GM12878 (cell line): ENCODE data around the gene OR6K6. TPM values are rescaled to one million over a fixed set of nuclear protein-coding genes. Genes with fewer than 3 reads are reported as not detected.

Experiments used
- ATAC-seq: fragments of 200-7000 bp; cut with Tn5 transposase; 3 replicates; pipeline ENCODE4 v1.9.1; 2020; ENCODE audit warnings: mild to moderate bottlenecking, moderate library complexity
- BruUV-seq: library from RNA; stranded (reverse); fragments of 400-500 nt; replicated peaks from 2 replicates; lab custom pipeline; 2021; lab: Mats Ljungman, UMichigan
- CTCF ChIA-PET: fragments of 300-600 bp; sonication (Branson Sonifier 250); formaldehyde crosslinking; extraction: SDS; loops from one replicate; lab custom pipeline; 2021; ENCODE audit warnings: inconsistent platforms; lab: Yijun Ruan, JAX
- POLR2A ChIA-PET: fragments of 350-600 bp; formaldehyde crosslinking; extraction: SDS; loops from one replicate; lab custom pipeline; 2021; ENCODE audit warnings: inconsistent platforms; lab: Charles Lee
- RAD21 ChIA-PET: fragments of 300-600 bp; sonication (Branson Sonifier 250); formaldehyde crosslinking; loops from one replicate; lab custom pipeline; 2023; ENCODE audit warnings: antibody characterized with exemption; ENCODE audit not compliant: unreplicated experiment; lab: Charles Lee
- SMC1A ChIA-PET: fragments of 300-600 bp; sonication (Branson Sonifier 250); formaldehyde crosslinking; loops from one replicate; lab custom pipeline; 2023; ENCODE audit not compliant: unreplicated experiment, uncharacterized antibody; lab: Charles Lee
- DNase-seq: peaks from one replicate; pipeline ENCODE4 v3.0.0-alpha.2; 2011; ENCODE audit warnings: low read depth, low spot score
- FAIRE-seq: peaks from 3 replicates; lab custom pipeline; 2011; peaks lifted over from hg19 to GRCh38; lab: Jason Lieb, UNC
- H2AFZ ChIP-seq: 2 replicates; pipeline ENCODE4 v1.6.0; 2011; ENCODE audit warnings: low read depth, low read length, control low read depth; ENCODE audit not compliant: control insufficient read depth
- H3K27ac ChIP-seq: 2 replicates; pipeline ENCODE4 v1.5.1; 2011; ENCODE audit warnings: control low read depth; ENCODE audit not compliant: control insufficient read depth, insufficient read depth
- H3K27me3 ChIP-seq, 2 experiments: replicated peaks in 1 of 2; 2 replicates each; pipeline versions ENCODE4 v1.6.0 to v1.6.1; 2011; ENCODE audit warnings: low read length in 1 of 2; ENCODE audit not compliant: control insufficient read depth in 2 of 2, insufficient read depth in 2 of 2
- H3K36me3 ChIP-seq, 2 experiments: 2 replicates each; pipeline ENCODE4 v1.5.1; 2011; ENCODE audit warnings: low read length in 1 of 2; ENCODE audit not compliant: control insufficient read depth in 2 of 2, insufficient read depth in 2 of 2
- H3K4me1 ChIP-seq: 2 replicates; pipeline ENCODE4 v1.6.1; 2011; ENCODE audit warnings: mild to moderate bottlenecking, low read length, moderate library complexity, mixed read lengths; ENCODE audit not compliant: control insufficient read depth, insufficient read depth
- H3K4me2 ChIP-seq: 2 replicates; pipeline ENCODE4 v1.6.0; 2011; ENCODE audit warnings: control low read depth; ENCODE audit not compliant: control insufficient read depth, insufficient read depth
- H3K4me3 ChIP-seq: fragments of 200-600 bp; sonication (generic); 2 replicates; pipeline ENCODE4 v1.5.1; 2016
- H3K79me2 ChIP-seq: 2 replicates; pipeline ENCODE4 v1.6.0; 2011; ENCODE audit warnings: low read length; ENCODE audit not compliant: control insufficient read depth, insufficient read depth
- H3K9ac ChIP-seq: 2 replicates; pipeline ENCODE4 v1.8.0; 2011; ENCODE audit warnings: low read length, control low read depth, mixed read lengths; ENCODE audit not compliant: control insufficient read depth, insufficient read depth
- H3K9me3 ChIP-seq: replicated peaks from 3 replicates; pipeline ENCODE4 v1.5.1; 2011; ENCODE audit warnings: mild to moderate bottlenecking, low read length; ENCODE audit not compliant: control insufficient read depth, insufficient read depth
- H4K20me1 ChIP-seq: 2 replicates; pipeline ENCODE4 v1.6.0; 2011; ENCODE audit not compliant: control insufficient read depth, insufficient read depth
- FOXM1 ChIP-seq: IDR thresholded peaks from 2 replicates; pipeline ENCODE4 v1.6.1; 2012; ENCODE audit warnings: low read depth, mild to moderate bottlenecking, inconsistent platforms, low read length, moderate library complexity
- HDAC6 ChIP-seq: fragments of 200-600 bp; sonication (generic); IDR thresholded peaks from one replicate; pipeline ENCODE4 v1.8.0; 2017; ENCODE audit warnings: antibody characterized with exemption; ENCODE audit not compliant: unreplicated experiment
- HSF1 ChIP-seq: fragments of 150-350 bp; IDR thresholded peaks from 2 replicates; pipeline ENCODE4 v1.6.1; 2014; ENCODE audit warnings: mild to moderate bottlenecking, low read depth, low read length
- MTA2 ChIP-seq: fragments of 450-650 bp; IDR thresholded peaks from 2 replicates; pipeline ENCODE4 v1.6.1; 2016; ENCODE audit warnings: low read depth, mild to moderate bottlenecking, moderate library complexity
- NFYB ChIP-seq: IDR thresholded peaks from 2 replicates; pipeline ENCODE4 v1.6.1; 2011; ENCODE audit warnings: low read depth, mild to moderate bottlenecking, low read length, improper control_type of control experiment, moderate library complexity; ENCODE audit not compliant: insufficient read depth
- POU2F2 ChIP-seq: IDR thresholded peaks from 3 replicates; pipeline ENCODE4 v1.6.1; 2011; ENCODE audit warnings: low read depth, mild to moderate bottlenecking, low read length, borderline replicate concordance
- SIX5 ChIP-seq: IDR thresholded peaks from 2 replicates; pipeline ENCODE4 v1.6.1; 2011; ENCODE audit warnings: mild to moderate bottlenecking, low read depth, low read length, moderate library complexity; ENCODE audit not compliant: severe bottlenecking
- ZNF217 ChIP-seq: fragments of 450-650 bp; IDR thresholded peaks from 2 replicates; pipeline ENCODE4 v1.6.1; 2017; ENCODE audit warnings: antibody characterized with exemption, mild to moderate bottlenecking
- in situ Hi-C: fragments of 300-500 bp; cut with MboI; formaldehyde crosslinking; loops from 9 replicates; pipeline ENCODE4 v1.14.3; 2018; ENCODE audit warnings: mixed read lengths
- intact Hi-C: fragments of 100-400 bp; cut with micrococcal nuclease; formaldehyde crosslinking; loops from one replicate; pipeline ENCODE4 v1.14.2; 2022; ENCODE audit not compliant: unreplicated experiment
- polyA plus RNA-seq, 11 experiments: library from polyadenylated mRNA; depleted of rRNA in 4 of 11; unstranded in 6 of 11; stranded (reverse) in 5 of 11; fragments of >200 nt; fragmentation: Nextera tagmentation in 4 of 11; fragmentation: Illumina TruSeq in 1 of 11; extraction: Ambion mirVana in 4 of 11; extraction: Trizol in 1 of 11; gene quantifications; 1 replicate in 1 of 11; 2 replicates in 10 of 11; pipeline versions ENCODE4 v1.2.1 to v1.2.3, GENCODE V29; 2011 to 2016; ENCODE audit warnings: inconsistent platforms in 2 of 11, missing spikeins in 2 of 11, low read depth in 1 of 11
- total RNA-seq, 4 experiments: library from RNA; depleted of rRNA in 3 of 4; stranded (reverse); fragments of >200 nt in 3 of 4; fragmentation: Illumina TruSeq in 1 of 4; extraction: Trizol in 1 of 4; gene quantifications; 2 replicates each; pipeline versions ENCODE4 v1.2.1 to v1.2.3, GENCODE V29; 2013 to 2021
- TF ChIP-seq, protein P1 (sequence below): fragments of 450-650 bp; conservative IDR thresholded peaks from 2 replicates; pipeline ENCODE4 v1.6.1; 2017; ENCODE audit warnings: mild to moderate bottlenecking, moderate library complexity
- TF ChIP-seq, protein P2 (sequence below): fragments of 450-650 bp; formaldehyde crosslinking; IDR thresholded peaks from 2 replicates; pipeline ENCODE4 v1.4.0; 2020; ENCODE audit warnings: mild to moderate bottlenecking, moderate library complexity
- TF ChIP-seq, protein P3 (sequence below): IDR thresholded peaks from 2 replicates; pipeline ENCODE4 v1.6.1; 2011; ENCODE audit warnings: borderline replicate concordance, low read depth, mild to moderate bottlenecking, moderate library complexity, low read length; ENCODE audit not compliant: insufficient read depth, poor library complexity, severe bottlenecking
- TF ChIP-seq, protein P4 (sequence below): fragments of 450-650 bp; formaldehyde crosslinking; IDR thresholded peaks from 2 replicates; pipeline ENCODE4 v1.4.0; 2022; ENCODE audit warnings: mild to moderate bottlenecking, moderate library complexity

The OR6K6 gene
- total and polyA plus RNA-seq, 10 of the 15 experiments (the other 5 are each of a cell fraction or from before 2014, with no cell fraction given): not detected

- intact Hi-C loops (no loop called here), in situ Hi-C loops (no loop called here)
- Histone ChIP-seq H3K79me2 (no peaks in the 10 kb centered on the region), H3K36me3 (no peaks in the 10 kb centered on the region), H4K20me1 (no peaks in the 10 kb centered on the region), H3K27me3 (no peaks in the 10 kb centered on the region), H3K9me3 (no peaks in the 10 kb centered on the region), H3K9ac (no peak within 1 kb of the TSS), H3K27ac (no peak within 1 kb of the TSS), H3K4me3 (no peak within 1 kb of the TSS), H2AFZ (no peak within 1 kb of the TSS), H3K4me1 (no peaks in the 10 kb centered on the region), H3K4me2 (no peak within 1 kb of the TSS)
- no TSS peak for BruUV-seq
- no peak for FAIRE-seq
- CTCF ChIA-PET: no interaction called here
- RAD21 ChIA-PET: no interaction called here
- DNase-seq: no peak
- SMC1A ChIA-PET: no interaction called here
- ATAC-seq: no peak
- POLR2A ChIA-PET: no interaction called here
- no peak for TF ChIP-seq HSF1
- TF ChIP-seq SIX5: no peak
- TF ChIP-seq, protein P1, sequence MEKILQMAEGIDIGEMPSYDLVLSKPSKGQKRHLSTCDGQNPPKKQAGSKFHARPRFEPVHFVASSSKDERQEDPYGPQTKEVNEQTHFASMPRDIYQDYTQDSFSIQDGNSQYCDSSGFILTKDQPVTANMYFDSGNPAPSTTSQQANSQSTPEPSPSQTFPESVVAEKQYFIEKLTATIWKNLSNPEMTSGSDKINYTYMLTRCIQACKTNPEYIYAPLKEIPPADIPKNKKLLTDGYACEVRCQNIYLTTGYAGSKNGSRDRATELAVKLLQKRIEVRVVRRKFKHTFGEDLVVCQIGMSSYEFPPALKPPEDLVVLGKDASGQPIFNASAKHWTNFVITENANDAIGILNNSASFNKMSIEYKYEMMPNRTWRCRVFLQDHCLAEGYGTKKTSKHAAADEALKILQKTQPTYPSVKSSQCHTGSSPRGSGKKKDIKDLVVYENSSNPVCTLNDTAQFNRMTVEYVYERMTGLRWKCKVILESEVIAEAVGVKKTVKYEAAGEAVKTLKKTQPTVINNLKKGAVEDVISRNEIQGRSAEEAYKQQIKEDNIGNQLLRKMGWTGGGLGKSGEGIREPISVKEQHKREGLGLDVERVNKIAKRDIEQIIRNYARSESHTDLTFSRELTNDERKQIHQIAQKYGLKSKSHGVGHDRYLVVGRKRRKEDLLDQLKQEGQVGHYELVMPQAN: no peak
- TF ChIP-seq POU2F2: no peak
- no peak for TF ChIP-seq MTA2
- TF ChIP-seq FOXM1: no peak
- TF ChIP-seq, protein P2, sequence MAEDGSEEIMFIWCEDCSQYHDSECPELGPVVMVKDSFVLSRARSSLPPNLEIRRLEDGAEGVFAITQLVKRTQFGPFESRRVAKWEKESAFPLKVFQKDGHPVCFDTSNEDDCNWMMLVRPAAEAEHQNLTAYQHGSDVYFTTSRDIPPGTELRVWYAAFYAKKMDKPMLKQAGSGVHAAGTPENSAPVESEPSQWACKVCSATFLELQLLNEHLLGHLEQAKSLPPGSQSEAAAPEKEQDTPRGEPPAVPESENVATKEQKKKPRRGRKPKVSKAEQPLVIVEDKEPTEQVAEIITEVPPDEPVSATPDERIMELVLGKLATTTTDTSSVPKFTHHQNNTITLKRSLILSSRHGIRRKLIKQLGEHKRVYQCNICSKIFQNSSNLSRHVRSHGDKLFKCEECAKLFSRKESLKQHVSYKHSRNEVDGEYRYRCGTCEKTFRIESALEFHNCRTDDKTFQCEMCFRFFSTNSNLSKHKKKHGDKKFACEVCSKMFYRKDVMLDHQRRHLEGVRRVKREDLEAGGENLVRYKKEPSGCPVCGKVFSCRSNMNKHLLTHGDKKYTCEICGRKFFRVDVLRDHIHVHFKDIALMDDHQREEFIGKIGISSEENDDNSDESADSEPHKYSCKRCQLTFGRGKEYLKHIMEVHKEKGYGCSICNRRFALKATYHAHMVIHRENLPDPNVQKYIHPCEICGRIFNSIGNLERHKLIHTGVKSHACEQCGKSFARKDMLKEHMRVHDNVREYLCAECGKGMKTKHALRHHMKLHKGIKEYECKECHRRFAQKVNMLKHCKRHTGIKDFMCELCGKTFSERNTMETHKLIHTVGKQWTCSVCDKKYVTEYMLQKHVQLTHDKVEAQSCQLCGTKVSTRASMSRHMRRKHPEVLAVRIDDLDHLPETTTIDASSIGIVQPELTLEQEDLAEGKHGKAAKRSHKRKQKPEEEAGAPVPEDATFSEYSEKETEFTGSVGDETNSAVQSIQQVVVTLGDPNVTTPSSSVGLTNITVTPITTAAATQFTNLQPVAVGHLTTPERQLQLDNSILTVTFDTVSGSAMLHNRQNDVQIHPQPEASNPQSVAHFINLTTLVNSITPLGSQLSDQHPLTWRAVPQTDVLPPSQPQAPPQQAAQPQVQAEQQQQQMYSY: no peak
- TF ChIP-seq, protein P3, sequence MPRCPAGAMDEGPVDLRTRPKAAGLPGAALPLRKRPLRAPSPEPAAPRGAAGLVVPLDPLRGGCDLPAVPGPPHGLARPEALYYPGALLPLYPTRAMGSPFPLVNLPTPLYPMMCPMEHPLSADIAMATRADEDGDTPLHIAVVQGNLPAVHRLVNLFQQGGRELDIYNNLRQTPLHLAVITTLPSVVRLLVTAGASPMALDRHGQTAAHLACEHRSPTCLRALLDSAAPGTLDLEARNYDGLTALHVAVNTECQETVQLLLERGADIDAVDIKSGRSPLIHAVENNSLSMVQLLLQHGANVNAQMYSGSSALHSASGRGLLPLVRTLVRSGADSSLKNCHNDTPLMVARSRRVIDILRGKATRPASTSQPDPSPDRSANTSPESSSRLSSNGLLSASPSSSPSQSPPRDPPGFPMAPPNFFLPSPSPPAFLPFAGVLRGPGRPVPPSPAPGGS: no peak
- TF ChIP-seq NFYB: no peak
- no peak for TF ChIP-seq HDAC6
- no peak for TF ChIP-seq ZNF217
- TF ChIP-seq, protein P4, sequence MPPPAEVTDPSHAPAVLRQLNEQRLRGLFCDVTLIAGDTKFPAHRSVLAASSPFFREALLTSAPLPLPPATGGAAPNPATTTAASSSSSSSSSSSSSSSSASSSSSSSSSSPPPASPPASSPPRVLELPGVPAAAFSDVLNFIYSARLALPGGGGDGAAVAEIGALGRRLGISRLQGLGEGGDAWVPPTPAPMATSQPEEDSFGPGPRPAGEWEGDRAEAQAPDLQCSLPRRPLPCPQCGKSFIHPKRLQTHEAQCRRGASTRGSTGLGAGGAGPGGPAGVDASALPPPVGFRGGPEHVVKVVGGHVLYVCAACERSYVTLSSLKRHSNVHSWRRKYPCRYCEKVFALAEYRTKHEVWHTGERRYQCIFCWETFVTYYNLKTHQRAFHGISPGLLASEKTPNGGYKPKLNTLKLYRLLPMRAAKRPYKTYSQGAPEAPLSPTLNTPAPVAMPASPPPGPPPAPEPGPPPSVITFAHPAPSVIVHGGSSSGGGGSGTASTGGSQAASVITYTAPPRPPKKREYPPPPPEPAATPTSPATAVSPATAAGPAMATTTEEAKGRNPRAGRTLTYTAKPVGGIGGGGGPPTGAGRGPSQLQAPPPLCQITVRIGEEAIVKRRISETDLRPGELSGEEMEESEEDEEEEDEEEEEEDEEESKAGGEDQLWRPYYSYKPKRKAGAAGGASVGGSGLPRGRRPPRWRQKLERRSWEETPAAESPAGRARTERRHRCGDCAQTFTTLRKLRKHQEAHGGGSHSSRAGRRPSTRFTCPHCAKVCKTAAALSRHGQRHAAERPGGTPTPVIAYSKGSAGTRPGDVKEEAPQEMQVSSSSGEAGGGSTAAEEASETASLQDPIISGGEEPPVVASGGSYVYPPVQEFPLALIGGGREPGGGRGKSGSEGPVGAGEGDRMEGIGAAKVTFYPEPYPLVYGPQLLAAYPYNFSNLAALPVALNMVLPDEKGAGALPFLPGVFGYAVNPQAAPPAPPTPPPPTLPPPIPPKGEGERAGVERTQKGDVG (CRISPR knock-in tag): no peak
Measured at GRCh38 chr1:158781104-158781503, 26.6 kb downstream of the OR6K6 start, which contains the start of gene OR6N2. Gene OR6N2, minus strand, starts transcription at chr1:158781204. Its CDS starts 3,569 bp downstream, at chr1:158777635.
